HG02763 (cell line): Measurements from ENCODE around the gene VASH2.
"Not testable (repeated sequence)": the region's sequence is repeated elsewhere in the genome, so short reads cannot be mapped to it uniquely, and the experiment has no call there.

Experiments
- ATAC-seq: cut with Tn5 transposase; IDR thresholded peaks from one replicate; pipeline ENCODE4 v1.9.1; 2021; ENCODE audit warnings: mild to moderate bottlenecking, moderate library complexity; ENCODE audit not compliant: unreplicated experiment

The VASH2 gene

DNA sequence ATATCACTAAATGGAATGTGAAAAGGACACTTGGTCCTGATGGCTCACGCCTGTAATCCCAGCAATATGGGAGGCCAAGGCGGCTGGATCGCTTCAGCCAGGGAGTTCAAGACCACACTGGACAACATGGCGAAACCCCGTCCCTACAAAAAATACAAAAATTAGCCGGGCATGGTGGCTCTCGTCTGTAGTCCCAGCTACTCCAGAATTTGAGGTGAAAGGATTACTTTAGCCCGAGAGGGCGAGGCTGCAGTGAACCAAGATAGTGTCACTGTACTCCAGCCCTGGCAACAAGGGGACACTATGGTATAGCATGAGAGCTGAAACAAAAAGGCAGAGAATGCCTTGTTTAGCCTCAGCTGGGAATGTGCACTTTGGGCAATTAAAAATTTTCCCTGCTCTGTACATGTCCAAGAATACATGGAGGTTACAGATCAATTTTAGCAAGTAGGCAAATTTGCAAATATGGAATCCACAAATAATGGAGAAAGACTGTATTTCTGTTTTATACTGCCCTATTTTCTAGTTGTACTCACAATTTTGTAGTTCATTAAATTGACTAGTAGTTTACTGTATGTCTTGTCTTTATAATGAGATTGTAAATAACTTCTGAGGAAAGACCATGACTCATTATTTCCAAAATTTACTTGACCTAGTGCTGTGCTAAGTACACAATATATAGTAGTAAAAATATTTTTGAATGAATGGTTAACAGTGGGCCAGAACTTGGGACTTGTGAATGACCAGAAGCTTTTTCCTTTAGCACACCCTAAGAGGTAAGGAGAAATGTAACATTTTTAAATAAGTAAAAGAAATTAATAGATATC lies 67.3 kb downstream of the VASH2 start:
- ATAC-seq: no peak

DNA sequence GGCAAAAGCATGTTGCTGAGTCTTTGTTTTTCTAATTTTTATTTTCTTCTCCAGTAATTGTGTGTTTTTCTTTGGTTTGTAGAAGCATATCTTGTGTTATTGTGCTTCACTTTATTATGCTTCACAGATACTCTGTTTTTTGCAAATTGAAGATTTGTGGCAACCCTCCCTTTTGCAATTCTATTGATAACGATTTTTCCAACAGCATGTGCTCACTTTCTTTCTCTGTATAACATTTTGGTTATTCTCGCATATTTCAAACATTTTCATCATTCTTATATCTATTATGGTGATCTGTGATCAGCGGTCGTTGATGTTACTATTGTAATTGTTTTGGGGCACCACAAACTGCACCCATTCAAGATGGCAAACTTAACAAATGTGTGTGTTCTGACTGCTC lies 69.1 kb downstream of the VASH2 start:
- no peak for ATAC-seq

DNA sequence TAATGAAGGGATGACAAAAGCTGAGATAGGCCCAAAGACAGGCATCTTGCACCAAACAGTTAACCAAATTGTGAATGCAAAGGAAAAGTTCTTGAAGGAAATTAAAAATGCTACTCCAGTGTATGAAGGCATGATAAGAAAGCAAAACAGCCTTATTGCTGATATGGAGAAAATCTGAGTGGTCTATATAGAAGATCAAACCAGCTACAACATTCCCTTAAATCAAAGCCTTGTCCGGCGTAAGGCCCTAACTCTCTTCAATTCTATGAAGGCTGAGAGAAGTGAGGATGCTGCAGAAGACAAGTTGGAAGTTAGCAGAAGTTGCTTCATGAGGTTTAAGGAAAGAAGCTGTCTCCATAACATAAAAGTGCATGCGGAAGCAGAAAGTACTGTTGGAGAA lies 69.7 kb downstream of the VASH2 start:
- no peak for ATAC-seq

DNA sequence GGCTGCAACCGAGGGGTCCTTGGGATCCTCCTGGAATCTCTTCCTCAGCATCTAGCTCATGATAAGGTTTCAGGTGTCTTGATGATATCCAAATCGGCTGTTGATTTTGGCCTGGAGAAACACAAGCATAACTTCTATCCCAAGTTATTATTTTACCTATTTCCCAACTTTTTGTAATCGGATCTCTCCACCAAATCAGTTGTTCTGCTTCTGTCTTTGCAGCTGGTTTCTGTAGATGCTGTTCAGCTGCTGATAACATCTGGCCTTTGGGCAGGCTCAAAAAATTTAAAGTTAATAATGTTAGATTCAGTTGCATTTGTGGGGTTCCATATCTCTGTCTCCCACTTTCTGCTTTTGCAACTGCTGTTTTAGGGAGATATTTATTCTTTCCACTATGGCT lies 76.7 kb downstream of the VASH2 start:
- ATAC-seq: not testable (repeated sequence)

- no peak for ATAC-seq
Measured at GRCh38 chr1:213032651-213033050, 82.3 kb downstream of the VASH2 start.

DNA sequence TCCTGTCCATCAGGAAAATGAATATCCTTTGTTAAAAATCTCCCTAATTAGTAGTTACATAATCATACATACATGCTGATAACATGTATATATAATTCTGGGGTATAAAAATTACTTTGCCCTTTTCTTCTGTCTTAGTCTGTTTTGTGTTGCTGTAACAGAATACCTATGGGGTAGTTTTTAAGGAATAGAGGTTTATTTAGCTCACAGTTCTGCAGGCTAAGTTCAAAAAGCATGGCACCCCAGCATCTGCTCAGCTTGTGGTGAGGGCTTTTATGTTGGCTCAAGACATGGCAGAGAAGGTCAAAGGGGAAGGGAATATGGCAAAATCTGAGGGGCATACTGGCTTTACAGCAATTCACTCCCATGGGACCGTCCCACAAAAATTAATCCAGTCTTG lies 84.4 kb downstream of the VASH2 start:
- ATAC-seq: no peak

- no peak for ATAC-seq
Measured at GRCh38 chr1:213035573-213035972, 85.2 kb downstream of the VASH2 start.
